Chondrocyte (in vitro differentiated cells): ENCODE data around the gene FAM171A1. TPM values are rescaled to one million over a fixed set of nuclear protein-coding genes. Genes with fewer than 3 reads are reported as not detected.

ENCODE experiments used
- DNase-seq: peaks from one replicate; pipeline ENCODE4 v3.0.0; 2021; ENCODE audit warnings: mixed read lengths, low spot score
- H3K27ac Mint-ChIP-seq: one replicate; pipeline ENCODE4 v1.8.0; 2021; ENCODE audit warnings: mild to moderate bottlenecking, moderate library complexity, mixed read lengths; ENCODE audit not compliant: unreplicated experiment
- H3K27me3 Mint-ChIP-seq: 2 replicates; pipeline ENCODE4 v1.8.0; 2021; ENCODE audit warnings: low read depth, mixed read lengths
- H3K36me3 Mint-ChIP-seq: 2 replicates; pipeline ENCODE4 v1.8.0; 2021; ENCODE audit warnings: low read depth, mixed read lengths
- H3K4me1 Mint-ChIP-seq: 2 replicates; pipeline ENCODE4 v1.8.0; 2021; ENCODE audit warnings: low read depth, mild to moderate bottlenecking, mixed read lengths
- H3K4me3 Mint-ChIP-seq: one replicate; pipeline ENCODE4 v1.8.0; 2021; ENCODE audit warnings: mild to moderate bottlenecking, moderate library complexity, mixed read lengths; ENCODE audit not compliant: unreplicated experiment
- H3K9me3 Mint-ChIP-seq: 2 replicates; pipeline ENCODE4 v1.8.0; 2021; ENCODE audit warnings: low read depth, mixed read lengths
- CTCF ChIP-seq: fragments of 200-600 bp; sonication (generic); IDR thresholded peaks from 2 replicates; pipeline ENCODE4 v1.5.0; 2021; ENCODE audit warnings: antibody characterized with exemption, mild to moderate bottlenecking, moderate library complexity
- total RNA-seq: library from RNA; stranded (reverse); gene quantifications from 3 replicates; pipeline ENCODE4 v1.2.1, GENCODE V29; 2021

The FAM171A1 gene
- total RNA-seq, 1 donor from 2014 or later = 40.9 TPM

- no peak for TF ChIP-seq CTCF
- DNase-seq = no peak
- Mint-ChIP-seq H3K4me3 (no peak overlapping the region), H3K27me3 (no peaks in the 10 kb centered on the region), H3K27ac (no peak overlapping the region), H3K4me1 (peaks cover 30% of the 10 kb centered on the region), H3K36me3 (no peaks in the 10 kb centered on the region), H3K9me3 (no peaks in the 10 kb centered on the region)
These were observed 75.4 kb downstream of the FAM171A1 start for GRCh38 chr10:15295537-15296325.

GRCh38 chr10:15293862-15294842 is 76.9 kb downstream of the FAM171A1 start:
- Mint-ChIP-seq H3K36me3 (no peaks in the 10 kb centered on the region), H3K4me1 (peaks cover 30% of the 10 kb centered on the region), H3K27me3 (no peaks in the 10 kb centered on the region), H3K9me3 (no peaks in the 10 kb centered on the region), H3K4me3 (no peak overlapping the region), H3K27ac (no peak overlapping the region)
- no peak for DNase-seq
- TF ChIP-seq CTCF = no peak

GRCh38 chr10:15290671-15291070 is 80.4 kb downstream of the FAM171A1 start:
- H3K36me3 Mint-ChIP-seq = no peaks in the 10 kb centered on the region
- no peak for DNase-seq
- no peak for TF ChIP-seq CTCF
- H3K4me3 Mint-ChIP-seq = no peak overlapping the region
- no peak overlapping the region for H3K27ac Mint-ChIP-seq
- H3K9me3 Mint-ChIP-seq = no peaks in the 10 kb centered on the region
- H3K27me3 Mint-ChIP-seq = no peaks in the 10 kb centered on the region
- H3K4me1 Mint-ChIP-seq = peaks cover 20% of the 10 kb centered on the region

GRCh38 chr10:15290150-15290549 is 80.9 kb downstream of the FAM171A1 start:
- no peak for TF ChIP-seq CTCF

GRCh38 chr10:15280974-15281373 is 90.1 kb downstream of the FAM171A1 start:
- H3K36me3 Mint-ChIP-seq = peaks cover 22% of the 10 kb centered on the region
- no peaks in the 10 kb centered on the region for H3K4me1 Mint-ChIP-seq
- no peak for DNase-seq
- no peaks in the 10 kb centered on the region for H3K27me3 Mint-ChIP-seq
- H3K27ac Mint-ChIP-seq = no peak overlapping the region
- no peak overlapping the region for H3K4me3 Mint-ChIP-seq
- no peak for TF ChIP-seq CTCF
- no peaks in the 10 kb centered on the region for H3K9me3 Mint-ChIP-seq

More at GRCh38 chr10:15290150-15290549, 80.9 kb downstream of the FAM171A1 start:
- H3K4me3 Mint-ChIP-seq = no peak overlapping the region
- no peak for DNase-seq
- H3K4me1 Mint-ChIP-seq = peaks cover 15% of the 10 kb centered on the region
- no peaks in the 10 kb centered on the region for H3K9me3 Mint-ChIP-seq
- H3K27ac Mint-ChIP-seq = no peak overlapping the region
- no peaks in the 10 kb centered on the region for H3K36me3 Mint-ChIP-seq
- H3K27me3 Mint-ChIP-seq = no peaks in the 10 kb centered on the region
